OCI-LY1 (cell line): ENCODE measurements around the gene AAK1.
"Not testable (repeated sequence)": the region's sequence is repeated elsewhere in the genome, so short reads cannot be mapped to it uniquely, and the experiment has no call there.

Source experiments
- EZH2 ChIP-seq: fragments of 200-600 bp; sonication (generic), shearing (Covaris generic); IDR thresholded peaks from 2 replicates; pipeline ENCODE4 v1.8.0; 2017; ENCODE audit warnings: borderline replicate concordance, mixed run types, mild to moderate bottlenecking, antibody characterized with exemption, low read length, moderate library complexity, mixed read lengths
- TF ChIP-seq, protein P1 (sequence below): fragments of 200-600 bp; sonication (generic), shearing (Covaris generic); IDR thresholded peaks from 2 replicates; pipeline ENCODE4 v1.5.1; 2017; ENCODE audit warnings: mild to moderate bottlenecking, antibody characterized with exemption, low read length, moderate library complexity, mixed read lengths

DNA sequence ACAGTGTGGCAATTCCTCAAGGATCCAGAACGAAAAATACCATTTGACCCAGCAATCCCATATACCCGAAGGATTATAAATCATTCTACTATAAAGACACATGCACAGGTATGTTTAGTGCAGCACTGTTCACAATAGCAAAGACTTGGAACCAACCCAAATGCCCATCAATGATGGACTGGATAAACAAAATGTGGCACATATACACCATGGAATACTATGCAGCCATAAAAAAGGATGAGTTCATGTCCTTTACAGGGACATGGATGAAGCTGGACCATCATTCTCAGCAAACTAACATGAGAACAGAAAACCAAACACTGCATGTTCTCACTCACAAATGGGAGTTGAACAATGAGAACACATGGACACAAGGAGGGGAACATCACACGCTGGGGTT, 29.6 kb upstream of the AAK1 start:
- TF ChIP-seq, protein P1, sequence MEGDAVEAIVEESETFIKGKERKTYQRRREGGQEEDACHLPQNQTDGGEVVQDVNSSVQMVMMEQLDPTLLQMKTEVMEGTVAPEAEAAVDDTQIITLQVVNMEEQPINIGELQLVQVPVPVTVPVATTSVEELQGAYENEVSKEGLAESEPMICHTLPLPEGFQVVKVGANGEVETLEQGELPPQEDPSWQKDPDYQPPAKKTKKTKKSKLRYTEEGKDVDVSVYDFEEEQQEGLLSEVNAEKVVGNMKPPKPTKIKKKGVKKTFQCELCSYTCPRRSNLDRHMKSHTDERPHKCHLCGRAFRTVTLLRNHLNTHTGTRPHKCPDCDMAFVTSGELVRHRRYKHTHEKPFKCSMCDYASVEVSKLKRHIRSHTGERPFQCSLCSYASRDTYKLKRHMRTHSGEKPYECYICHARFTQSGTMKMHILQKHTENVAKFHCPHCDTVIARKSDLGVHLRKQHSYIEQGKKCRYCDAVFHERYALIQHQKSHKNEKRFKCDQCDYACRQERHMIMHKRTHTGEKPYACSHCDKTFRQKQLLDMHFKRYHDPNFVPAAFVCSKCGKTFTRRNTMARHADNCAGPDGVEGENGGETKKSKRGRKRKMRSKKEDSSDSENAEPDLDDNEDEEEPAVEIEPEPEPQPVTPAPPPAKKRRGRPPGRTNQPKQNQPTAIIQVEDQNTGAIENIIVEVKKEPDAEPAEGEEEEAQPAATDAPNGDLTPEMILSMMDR, result not testable (repeated sequence)
- TF ChIP-seq EZH2, result not testable (repeated sequence)
